HG03432 (cell line): ENCODE results near the gene MRPL24.
"Not testable (repeated sequence)": the region's sequence is repeated elsewhere in the genome, so short reads cannot be mapped to it uniquely, and the experiment has no call there.

ENCODE experiments used
- ATAC-seq: cut with Tn5 transposase; IDR thresholded peaks from one replicate; pipeline ENCODE4 v1.9.1; 2021; ENCODE audit warnings: mild to moderate bottlenecking, moderate library complexity; ENCODE audit not compliant: unreplicated experiment

MRPL24 gene

GRCh38 chr1:156740741-156741480 lies at the start of gene MRPL24:
Gene MRPL24 (minus strand): TSS chr1:156741088. CDS start chr1:156738704, 2,384 bp downstream.
- ATAC-seq: peak; percentile 85

- no peak for ATAC-seq
Measured at GRCh38 chr1:156789621-156790318, 48.9 kb upstream of the MRPL24 start.

GRCh38 chr1:156788136-156788535 lies 47.2 kb upstream of the MRPL24 start:
- ATAC-seq: no peak

- no peak for ATAC-seq
Measured at GRCh38 chr1:156786640-156787039, 45.8 kb upstream of the MRPL24 start.

GRCh38 chr1:156785458-156785857 lies 44.6 kb upstream of the MRPL24 start:
- no peak for ATAC-seq

- ATAC-seq: no peak
Measured at GRCh38 chr1:156781585-156782186, 40.8 kb upstream of the MRPL24 start.

GRCh38 chr1:156777573-156777972 lies 36.7 kb upstream of the MRPL24 start:
- ATAC-seq: no peak

GRCh38 chr1:156776942-156777341 lies 36.1 kb upstream of the MRPL24 start:
- no peak for ATAC-seq

- no peak for ATAC-seq
Measured at GRCh38 chr1:156775799-156776198, 34.9 kb upstream of the MRPL24 start.

GRCh38 chr1:156773607-156774006 lies 32.7 kb upstream of the MRPL24 start:
- ATAC-seq: no peak

GRCh38 chr1:156772728-156773497 lies 32.0 kb upstream of the MRPL24 start:
- no peak for ATAC-seq

- no peak for ATAC-seq
Measured at GRCh38 chr1:156772222-156772621, 31.3 kb upstream of the MRPL24 start.

GRCh38 chr1:156768610-156769295 lies 27.9 kb upstream of the MRPL24 start:
- ATAC-seq: no peak

- ATAC-seq: peak; percentile 7
Measured at GRCh38 chr1:156767879-156768604, 27.2 kb upstream of the MRPL24 start.

GRCh38 chr1:156767101-156767878 lies 26.4 kb upstream of the MRPL24 start, which contains the start of gene PRCC:
Gene PRCC (plus strand): TSS chr1:156767535. CDS start chr1:156767772, 237 bp downstream.
- peak; percentile 93 for ATAC-seq

GRCh38 chr1:156766298-156767100 lies 25.6 kb upstream of the MRPL24 start:
- peak; percentile 20 for ATAC-seq

- no peak for ATAC-seq
Measured at GRCh38 chr1:156765666-156766065, 24.8 kb upstream of the MRPL24 start.

- not testable (repeated sequence) for ATAC-seq
Measured at GRCh38 chr1:156765136-156765535, 24.2 kb upstream of the MRPL24 start.
